Ishikawa (cell line): ENCODE measurements around the gene R3HDM2.

Experiments used
- CEBPB ChIP-seq: IDR thresholded peaks from 2 replicates; pipeline ENCODE4 v1.6.1; 2012
- CREB1 ChIP-seq: IDR thresholded peaks from 2 replicates; pipeline ENCODE4 v1.6.1; 2012; ENCODE audit warnings: low read depth
- EGR1 ChIP-seq: IDR thresholded peaks from 2 replicates; pipeline ENCODE4 v1.6.1; 2012
- EP300 ChIP-seq: IDR thresholded peaks from 2 replicates; pipeline ENCODE4 v1.6.1; 2012; ENCODE audit warnings: borderline replicate concordance
- FOXM1 ChIP-seq: IDR thresholded peaks from 2 replicates; pipeline ENCODE4 v1.6.1; 2012; ENCODE audit warnings: low read depth, borderline replicate concordance
- NFIC ChIP-seq: IDR thresholded peaks from 2 replicates; pipeline ENCODE4 v1.6.1; 2012
- RAD21 ChIP-seq: IDR thresholded peaks from 2 replicates; pipeline ENCODE4 v1.6.1; 2012; ENCODE audit warnings: low read depth
- TAF1 ChIP-seq: IDR thresholded peaks from 2 replicates; pipeline ENCODE4 v1.6.1; 2012; ENCODE audit warnings: low read depth, mild to moderate bottlenecking
- TCF12 ChIP-seq: IDR thresholded peaks from 2 replicates; pipeline ENCODE4 v1.6.1; 2012; ENCODE audit warnings: low read depth
- TEAD4 ChIP-seq: IDR thresholded peaks from 2 replicates; pipeline ENCODE4 v1.6.1; 2012
- YY1 ChIP-seq: IDR thresholded peaks from 2 replicates; pipeline ENCODE4 v1.6.1; 2012; ENCODE audit warnings: low read depth
- ZBTB7A ChIP-seq: IDR thresholded peaks from 2 replicates; pipeline ENCODE4 v1.6.1; 2012; ENCODE audit warnings: low read depth
- TF ChIP-seq, protein P1 (sequence below): IDR thresholded peaks from 2 replicates; pipeline ENCODE4 v1.6.1; 2012; ENCODE audit warnings: low read depth, mild to moderate bottlenecking
- TF ChIP-seq, protein P2 (sequence below): IDR thresholded peaks from 2 replicates; pipeline ENCODE4 v1.6.1; 2012
- TF ChIP-seq, protein P3 (sequence below): IDR thresholded peaks from 2 replicates; pipeline ENCODE4 v1.6.1; 2012

R3HDM2 gene

DNA sequence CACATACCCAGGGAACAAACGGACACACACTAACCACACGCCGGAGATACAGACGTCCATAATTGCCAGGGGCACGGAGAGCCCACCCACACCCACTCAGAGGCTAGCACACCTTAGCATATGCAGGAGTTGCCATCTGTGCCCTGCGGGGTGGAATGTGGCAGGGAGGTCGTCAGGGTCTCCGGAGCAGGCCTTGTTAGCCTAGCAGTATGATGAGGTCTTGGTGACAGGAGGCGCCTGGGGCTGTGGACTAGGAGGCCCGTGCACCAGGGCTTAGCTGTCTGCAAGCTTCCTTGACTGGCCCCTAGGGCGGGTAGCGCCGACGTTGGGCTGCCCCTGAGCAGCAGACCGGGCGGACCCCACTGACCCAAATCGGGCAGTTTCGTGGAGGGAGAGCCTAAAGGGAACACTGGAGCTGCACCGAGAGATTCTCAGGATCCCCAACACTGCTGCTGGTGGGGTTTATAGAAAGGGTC is 189.9 kb downstream of the R3HDM2 start:
- TF ChIP-seq ZBTB7A (peak; percentile 32; the same call in 1 of the 2 replicates), TAF1 (no peak), EP300 (no peak), RAD21 (no peak)
- TF ChIP-seq, protein P1, sequence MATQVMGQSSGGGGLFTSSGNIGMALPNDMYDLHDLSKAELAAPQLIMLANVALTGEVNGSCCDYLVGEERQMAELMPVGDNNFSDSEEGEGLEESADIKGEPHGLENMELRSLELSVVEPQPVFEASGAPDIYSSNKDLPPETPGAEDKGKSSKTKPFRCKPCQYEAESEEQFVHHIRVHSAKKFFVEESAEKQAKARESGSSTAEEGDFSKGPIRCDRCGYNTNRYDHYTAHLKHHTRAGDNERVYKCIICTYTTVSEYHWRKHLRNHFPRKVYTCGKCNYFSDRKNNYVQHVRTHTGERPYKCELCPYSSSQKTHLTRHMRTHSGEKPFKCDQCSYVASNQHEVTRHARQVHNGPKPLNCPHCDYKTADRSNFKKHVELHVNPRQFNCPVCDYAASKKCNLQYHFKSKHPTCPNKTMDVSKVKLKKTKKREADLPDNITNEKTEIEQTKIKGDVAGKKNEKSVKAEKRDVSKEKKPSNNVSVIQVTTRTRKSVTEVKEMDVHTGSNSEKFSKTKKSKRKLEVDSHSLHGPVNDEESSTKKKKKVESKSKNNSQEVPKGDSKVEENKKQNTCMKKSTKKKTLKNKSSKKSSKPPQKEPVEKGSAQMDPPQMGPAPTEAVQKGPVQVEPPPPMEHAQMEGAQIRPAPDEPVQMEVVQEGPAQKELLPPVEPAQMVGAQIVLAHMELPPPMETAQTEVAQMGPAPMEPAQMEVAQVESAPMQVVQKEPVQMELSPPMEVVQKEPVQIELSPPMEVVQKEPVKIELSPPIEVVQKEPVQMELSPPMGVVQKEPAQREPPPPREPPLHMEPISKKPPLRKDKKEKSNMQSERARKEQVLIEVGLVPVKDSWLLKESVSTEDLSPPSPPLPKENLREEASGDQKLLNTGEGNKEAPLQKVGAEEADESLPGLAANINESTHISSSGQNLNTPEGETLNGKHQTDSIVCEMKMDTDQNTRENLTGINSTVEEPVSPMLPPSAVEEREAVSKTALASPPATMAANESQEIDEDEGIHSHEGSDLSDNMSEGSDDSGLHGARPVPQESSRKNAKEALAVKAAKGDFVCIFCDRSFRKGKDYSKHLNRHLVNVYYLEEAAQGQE: no peak

DNA sequence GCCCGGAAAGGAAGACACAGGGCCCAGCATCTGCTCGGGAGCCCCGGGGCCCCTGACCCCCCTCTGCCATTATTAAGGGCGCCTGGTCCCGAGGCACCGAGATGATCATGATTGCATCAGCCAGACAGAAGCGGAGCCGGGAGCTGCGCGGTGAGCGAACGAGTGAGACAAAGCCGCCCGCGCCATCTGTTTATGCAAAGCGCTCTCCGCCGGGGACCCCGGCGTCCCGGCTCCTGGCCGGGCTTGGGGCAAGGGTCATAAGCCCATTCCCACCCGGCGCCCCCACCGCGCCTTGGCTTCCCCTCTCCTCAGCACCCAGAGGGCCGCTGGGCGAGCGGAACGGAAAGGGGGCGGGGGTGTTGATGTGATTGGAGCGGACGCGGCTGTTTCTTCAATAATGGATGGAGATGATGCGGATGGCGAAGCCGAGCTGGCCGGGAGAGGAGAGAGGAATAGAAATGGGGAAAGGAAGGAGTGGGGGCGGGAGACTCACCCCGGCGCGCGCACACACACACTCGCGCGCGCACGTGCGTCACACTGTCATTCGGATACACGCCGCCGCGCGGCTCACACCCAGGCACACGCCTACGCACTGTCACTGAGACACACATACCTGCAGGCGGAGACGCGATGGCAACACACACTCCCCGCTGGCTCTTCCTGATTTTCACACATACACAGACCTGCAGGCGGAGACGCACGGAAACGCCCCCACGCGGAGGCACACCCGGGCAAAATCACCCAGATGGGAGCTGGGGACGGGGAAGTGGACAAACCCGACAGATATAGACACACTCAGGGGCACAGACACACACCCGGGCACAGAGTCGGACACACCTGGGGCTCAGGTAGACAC is 190.5 kb downstream of the R3HDM2 start:
- TF ChIP-seq RAD21 (no peak), NFIC (no peak), EP300 (no peak; the same call in 1 of the 2 replicates), FOXM1 (no peak), CEBPB (0 out of 2 replicates have a peak, but pooled peaks have one; percentile 56), ZBTB7A (peak; percentile 83; the same call in 1 of the 2 replicates), CREB1 (no peak), TCF12 (0 out of 2 replicates have a peak, but pooled peaks have one; percentile 41), TAF1 (peak; percentile 54), TEAD4 (peak; percentile 57), YY1 (no peak), EGR1 (peak; percentile 99)
- TF ChIP-seq, protein P1: no peak
- TF ChIP-seq, protein P2, sequence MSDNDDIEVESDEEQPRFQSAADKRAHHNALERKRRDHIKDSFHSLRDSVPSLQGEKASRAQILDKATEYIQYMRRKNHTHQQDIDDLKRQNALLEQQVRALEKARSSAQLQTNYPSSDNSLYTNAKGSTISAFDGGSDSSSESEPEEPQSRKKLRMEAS: peak; percentile 91
- TF ChIP-seq, protein P3, sequence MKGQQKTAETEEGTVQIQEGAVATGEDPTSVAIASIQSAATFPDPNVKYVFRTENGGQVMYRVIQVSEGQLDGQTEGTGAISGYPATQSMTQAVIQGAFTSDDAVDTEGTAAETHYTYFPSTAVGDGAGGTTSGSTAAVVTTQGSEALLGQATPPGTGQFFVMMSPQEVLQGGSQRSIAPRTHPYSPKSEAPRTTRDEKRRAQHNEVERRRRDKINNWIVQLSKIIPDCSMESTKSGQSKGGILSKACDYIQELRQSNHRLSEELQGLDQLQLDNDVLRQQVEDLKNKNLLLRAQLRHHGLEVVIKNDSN: 0 out of 2 replicates have a peak, but pooled peaks have one; percentile 45

DNA sequence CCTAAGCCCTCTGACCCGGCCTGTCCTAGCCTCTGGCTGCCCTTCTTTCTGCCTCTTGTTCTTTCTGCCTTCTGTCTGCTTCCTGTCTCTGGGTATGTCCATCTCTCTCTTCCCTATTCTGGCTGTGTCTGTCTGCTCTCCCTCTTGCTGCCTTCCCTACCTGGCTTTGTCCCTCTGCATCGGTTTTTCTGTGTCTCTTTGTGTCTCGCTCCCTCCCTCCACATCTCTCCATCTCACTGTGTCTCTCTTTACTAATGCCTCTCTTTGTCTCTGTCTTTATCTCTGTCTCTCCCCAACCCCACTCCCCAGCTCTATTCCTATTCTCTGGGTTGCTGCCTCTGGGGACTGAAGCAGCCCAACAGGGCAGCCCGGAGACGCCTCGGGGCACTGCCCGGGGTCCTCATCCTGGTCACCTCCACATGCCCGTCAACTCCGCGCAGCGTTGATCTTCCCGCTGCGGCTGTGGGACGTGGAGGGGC is 191.2 kb downstream of the R3HDM2 start:
- TF ChIP-seq EGR1: no peak
- TF ChIP-seq EP300: no peak
- TF ChIP-seq NFIC: no peak
- no peak for TF ChIP-seq YY1
- TF ChIP-seq ZBTB7A: no peak
- TF ChIP-seq TCF12: no peak
- TF ChIP-seq, protein P2: no peak; the same call in 1 of the 2 replicates
- TF ChIP-seq, protein P1: no peak
- no peak for TF ChIP-seq TEAD4

DNA sequence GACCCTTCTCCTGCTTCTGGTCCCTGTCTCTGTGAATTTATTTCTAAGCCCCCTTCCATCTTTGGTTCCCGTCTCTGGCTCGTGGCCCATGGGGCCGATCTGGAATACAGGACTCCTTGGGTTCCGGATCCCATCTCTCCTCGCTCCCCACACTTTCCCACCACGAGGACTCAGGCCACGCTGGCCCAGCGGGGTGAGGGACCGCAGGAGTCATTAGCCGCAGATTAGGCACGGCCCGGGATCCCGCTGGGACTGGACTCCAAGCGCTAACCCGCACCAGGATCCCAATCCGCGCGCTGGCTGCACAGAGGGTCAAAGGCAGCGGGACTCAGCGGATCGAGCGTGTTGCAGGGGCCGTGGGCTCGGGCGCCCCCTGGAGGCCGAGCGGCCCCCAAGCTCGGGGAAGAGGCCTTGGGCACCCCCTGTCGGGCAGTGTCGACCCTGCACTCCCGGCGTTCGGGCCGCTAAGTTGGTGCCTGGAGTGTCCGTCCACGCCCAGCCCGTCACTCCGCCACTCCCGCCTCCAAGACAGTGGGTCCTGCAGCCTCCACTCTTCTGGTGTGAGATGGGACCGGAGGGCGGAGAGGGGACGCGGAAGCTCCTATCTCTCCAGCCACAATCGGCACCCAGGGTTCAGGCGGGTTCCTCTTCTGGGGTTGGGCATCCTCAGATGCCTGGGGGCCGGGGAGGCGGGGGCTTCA is 191.8 kb downstream of the R3HDM2 start:
- TF ChIP-seq EP300: no peak
- TF ChIP-seq, protein P3: no peak
- TF ChIP-seq TAF1: peak; percentile 36; the same call in 1 of the 2 replicates
- TF ChIP-seq TEAD4: no peak
- TF ChIP-seq NFIC: peak; percentile 48; the same call in 1 of the 2 replicates
- TF ChIP-seq, protein P2: peak; percentile 77
- peak; percentile 64; the same call in 1 of the 2 replicates for TF ChIP-seq YY1
- 0 out of 2 replicates have a peak, but pooled peaks have one; percentile 12 for TF ChIP-seq CREB1
- peak; percentile 81 for TF ChIP-seq ZBTB7A
- no peak for TF ChIP-seq EGR1
- peak; percentile 48; the same call in 1 of the 2 replicates for TF ChIP-seq FOXM1
- peak; percentile 90 for TF ChIP-seq RAD21
- TF ChIP-seq TCF12: peak; percentile 62; the same call in 1 of the 2 replicates
- TF ChIP-seq CEBPB: no peak
- TF ChIP-seq, protein P1: no peak
